ENCODE data around the gene ZNF837. TPM values are rescaled to one million over a fixed set of nuclear protein-coding genes. Genes with fewer than 3 reads are reported as not detected.
A peak's percentile ranks its signal among the peaks of the same experiment; 100 is the strongest.

The ZNF837 gene
- polyA plus RNA-seq, 1 donor, result 4.3 TPM

- H3K4me1 ChIP-seq (ENCODE audit: control insufficient read depth, insufficient read depth, low read length), result peaks cover 12% of the 10 kb centered on the region
- H3K4me3 ChIP-seq (ENCODE audit: low read length), result no peak overlapping the region
Observed at GRCh38 chr19:58396691-58397532, 16.1 kb upstream of the ZNF837 start.

DNA sequence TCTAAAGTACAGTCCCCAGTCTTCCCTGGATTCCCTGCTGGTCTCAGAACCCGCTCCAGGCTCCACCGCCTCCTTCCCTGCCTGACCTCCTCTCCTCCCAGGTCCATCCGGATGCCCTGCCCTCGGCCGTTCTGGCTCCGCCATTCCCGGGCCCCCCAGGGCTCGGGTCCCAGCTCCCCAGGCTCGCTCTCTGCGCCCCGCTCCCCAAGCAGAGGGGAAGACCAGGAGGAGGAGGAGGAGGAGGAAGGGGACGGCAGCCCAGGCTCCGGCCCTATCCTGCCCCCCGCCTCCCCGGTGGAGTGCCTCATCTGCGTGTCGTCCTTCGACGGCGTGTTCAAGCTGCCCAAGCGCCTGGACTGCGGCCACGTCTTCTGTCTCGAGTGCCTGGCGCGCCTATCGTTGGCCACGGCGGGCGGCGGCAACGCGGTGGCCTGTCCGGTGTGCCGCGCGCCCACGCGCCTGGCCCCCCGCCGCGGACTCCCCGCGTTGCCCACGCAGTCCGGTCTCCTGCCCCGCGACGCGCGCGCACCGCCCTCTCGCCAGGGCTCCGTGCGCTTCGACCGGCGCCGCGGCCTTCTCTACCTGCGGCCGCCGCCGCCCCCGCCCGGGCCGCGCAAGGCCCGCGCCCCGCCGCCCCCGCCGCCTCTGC, 15.3 kb upstream of the ZNF837 start:
- no CpG with 5 or more reads among the region's 75 CpGs for WGBS (ENCODE audit: insufficient coverage, low lambda C conversion rate)
- H3K4me1 ChIP-seq (ENCODE audit: control insufficient read depth, insufficient read depth, low read length), result peaks cover 11% of the 10 kb centered on the region
- H3K27ac ChIP-seq (ENCODE audit: low read length), result no peak overlapping the region
- peaks cover 3% of the 10 kb centered on the region for H3K9me3 ChIP-seq (ENCODE audit: control insufficient read depth, low read depth, low read length)
- no peak overlapping the region for H3K4me3 ChIP-seq (ENCODE audit: low read length)
- peaks cover 29% of the 10 kb centered on the region for H3K27me3 ChIP-seq (ENCODE audit: control insufficient read depth, insufficient read depth, low read length)
- DNase-seq, result no peak
- peaks cover 42% of the 10 kb centered on the region for H3K36me3 ChIP-seq (ENCODE audit: control insufficient read depth, insufficient read depth, low read length)

More at GRCh38 chr19:58396691-58397532, 16.1 kb upstream of the ZNF837 start:
- DNase-seq, result no peak
- Histone ChIP-seq H3K27me3 (ENCODE audit: control insufficient read depth, insufficient read depth, low read length) (peaks cover 29% of the 10 kb centered on the region), H3K36me3 (ENCODE audit: control insufficient read depth, insufficient read depth, low read length) (peaks cover 34% of the 10 kb centered on the region), H3K27ac (ENCODE audit: low read length) (no peak overlapping the region), H3K9me3 (ENCODE audit: control insufficient read depth, low read depth, low read length) (peaks cover 3% of the 10 kb centered on the region)
- no CpG with 5 or more reads among the region's 58 CpGs for WGBS (ENCODE audit: insufficient coverage, low lambda C conversion rate)

GRCh38 chr19:58395220-58395978, 14.6 kb upstream of the ZNF837 start, which contains the start of gene RNF225:
Gene RNF225, plus strand, starts transcription at chr19:58395656. Its CDS starts 434 bp downstream, at chr19:58396090.
- H3K4me1 ChIP-seq (ENCODE audit: control insufficient read depth, insufficient read depth, low read length), result peaks cover 5% of the 10 kb centered on the region
- WGBS (ENCODE audit: insufficient coverage, low lambda C conversion rate), result no CpG with 5 or more reads among the region's 21 CpGs

GRCh38 chr19:58394821-58395219, 14.0 kb upstream of the ZNF837 start:
- peaks cover 3% of the 10 kb centered on the region for H3K4me1 ChIP-seq (ENCODE audit: control insufficient read depth, insufficient read depth, low read length)
- H3K36me3 ChIP-seq (ENCODE audit: control insufficient read depth, insufficient read depth, low read length), result peaks cover 50% of the 10 kb centered on the region
- peak in 1 of 2 donors; percentile 3 for DNase-seq
- peaks cover 3% of the 10 kb centered on the region for H3K9me3 ChIP-seq (ENCODE audit: control insufficient read depth, low read depth, low read length)
- no peak overlapping the region for H3K27ac ChIP-seq (ENCODE audit: low read length)
- H3K4me3 ChIP-seq (ENCODE audit: low read length), result no peak overlapping the region
- no CpG with 5 or more reads among the region's 3 CpGs for WGBS (ENCODE audit: insufficient coverage, low lambda C conversion rate)
- H3K27me3 ChIP-seq (ENCODE audit: control insufficient read depth, insufficient read depth, low read length), result peaks cover 29% of the 10 kb centered on the region

More at GRCh38 chr19:58395220-58395978, 14.6 kb upstream of the ZNF837 start, which contains the start of gene RNF225:
- Histone ChIP-seq H3K9me3 (ENCODE audit: control insufficient read depth, low read depth, low read length) (peaks cover 3% of the 10 kb centered on the region), H3K36me3 (ENCODE audit: control insufficient read depth, insufficient read depth, low read length) (peaks cover 49% of the 10 kb centered on the region), H3K4me3 (ENCODE audit: low read length) (no peak within 1 kb of the TSS), H3K27ac (ENCODE audit: low read length) (no peak within 1 kb of the TSS), H3K27me3 (ENCODE audit: control insufficient read depth, insufficient read depth, low read length) (peaks cover 29% of the 10 kb centered on the region)
- peak in 1 of 2 donors; percentile 48 for DNase-seq

DNA sequence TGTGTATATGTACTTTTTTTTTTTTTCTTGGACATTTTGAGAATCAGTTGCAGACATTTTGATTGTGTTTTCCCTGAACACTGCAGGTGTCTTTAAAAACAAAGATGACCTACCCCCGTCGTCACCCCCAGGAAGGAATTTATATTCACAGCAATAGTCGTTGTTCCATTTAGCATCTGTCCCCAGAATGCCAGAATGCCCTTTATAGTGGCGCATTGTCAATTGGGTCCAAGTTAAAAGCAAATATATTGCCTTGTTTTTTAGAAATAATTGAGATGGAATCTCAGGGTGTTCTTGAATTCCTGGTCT, 12.8 kb upstream of the ZNF837 start:
- H3K4me1 ChIP-seq (ENCODE audit: control insufficient read depth, insufficient read depth, low read length), result peaks cover 3% of the 10 kb centered on the region
- no peak overlapping the region for H3K4me3 ChIP-seq (ENCODE audit: low read length)
- WGBS (ENCODE audit: insufficient coverage, low lambda C conversion rate), result 100% methylated on average over 1 of the region's 4 CpGs

DNA sequence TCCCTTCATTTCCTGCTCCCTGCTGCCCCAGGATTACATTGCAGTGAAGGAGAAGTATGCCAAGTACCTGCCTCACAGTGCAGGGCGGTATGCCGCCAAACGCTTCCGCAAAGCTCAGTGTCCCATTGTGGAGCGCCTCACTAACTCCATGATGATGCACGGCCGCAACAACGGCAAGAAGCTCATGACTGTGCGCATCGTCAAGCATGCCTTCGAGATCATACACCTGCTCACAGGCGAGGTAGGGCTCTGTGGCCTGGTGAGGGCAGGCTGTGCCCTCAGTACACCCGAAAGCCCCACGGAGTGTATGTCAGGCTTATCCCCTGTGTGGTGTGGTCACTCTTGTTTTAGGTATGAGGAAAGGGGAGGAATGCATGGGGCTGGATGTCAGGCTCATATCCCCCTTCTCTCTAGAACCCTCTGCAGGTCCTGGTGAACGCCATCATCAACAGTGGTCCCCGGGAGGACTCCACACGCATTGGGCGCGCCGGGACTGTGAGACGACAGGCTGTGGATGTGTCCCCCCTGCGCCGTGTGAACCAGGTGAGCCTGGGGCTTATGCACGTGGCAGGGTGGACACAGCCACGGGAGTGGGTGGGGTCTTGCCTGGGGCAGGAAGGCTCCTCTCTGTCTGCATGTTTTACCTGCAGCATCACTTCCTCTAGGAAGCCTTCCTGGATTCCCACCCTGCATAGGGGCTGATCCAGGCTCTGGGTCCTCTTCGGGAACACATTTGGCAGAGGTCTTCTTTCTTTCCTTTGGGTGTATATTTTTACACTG, 12.3 kb upstream of the ZNF837 start:
- DNase-seq, result peak in 1 of 2 donors; percentile 1
- H3K27me3 ChIP-seq (ENCODE audit: control insufficient read depth, insufficient read depth, low read length), result peaks cover 26% of the 10 kb centered on the region
- H3K4me3 ChIP-seq (ENCODE audit: low read length), result no peak overlapping the region
- WGBS (ENCODE audit: insufficient coverage, low lambda C conversion rate), result no CpG with 5 or more reads among the region's 26 CpGs
- H3K4me1 ChIP-seq (ENCODE audit: control insufficient read depth, insufficient read depth, low read length), result peaks cover 6% of the 10 kb centered on the region
- H3K36me3 ChIP-seq (ENCODE audit: control insufficient read depth, insufficient read depth, low read length), result peaks cover 56% of the 10 kb centered on the region
- no peak overlapping the region for H3K27ac ChIP-seq (ENCODE audit: low read length)
- peaks cover 3% of the 10 kb centered on the region for H3K9me3 ChIP-seq (ENCODE audit: control insufficient read depth, low read depth, low read length)

More for the DNA sequence above, 12.8 kb upstream of the ZNF837 start:
- no peak for DNase-seq
- no peak overlapping the region for H3K27ac ChIP-seq (ENCODE audit: low read length)
- peaks cover 56% of the 10 kb centered on the region for H3K36me3 ChIP-seq (ENCODE audit: control insufficient read depth, insufficient read depth, low read length)
- peaks cover 3% of the 10 kb centered on the region for H3K9me3 ChIP-seq (ENCODE audit: control insufficient read depth, low read depth, low read length)
- H3K27me3 ChIP-seq (ENCODE audit: control insufficient read depth, insufficient read depth, low read length), result peaks cover 29% of the 10 kb centered on the region

DNA sequence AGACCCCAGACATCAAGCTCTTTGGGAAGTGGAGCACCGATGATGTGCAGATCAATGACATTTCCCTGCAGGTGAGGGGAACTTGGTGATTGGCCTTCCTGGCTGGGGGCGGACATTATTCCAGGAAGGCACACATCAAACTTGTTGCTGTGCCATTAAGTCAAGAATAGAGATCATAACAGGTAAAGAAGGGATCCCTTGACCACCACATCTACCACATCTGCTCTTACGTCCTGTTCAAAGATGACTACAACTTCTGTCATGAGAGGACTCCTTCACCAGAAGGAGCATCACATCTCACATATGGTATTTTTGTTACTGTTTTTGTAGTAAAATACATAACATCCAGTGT, 7.3 kb upstream of the ZNF837 start:
- peaks cover 34% of the 10 kb centered on the region for H3K36me3 ChIP-seq (ENCODE audit: control insufficient read depth, insufficient read depth, low read length)
- H3K27me3 ChIP-seq (ENCODE audit: control insufficient read depth, insufficient read depth, low read length), result no peaks in the 10 kb centered on the region
- H3K9me3 ChIP-seq (ENCODE audit: control insufficient read depth, low read depth, low read length), result no peaks in the 10 kb centered on the region
- H3K4me3 ChIP-seq (ENCODE audit: low read length), result peak overlapping the region; percentile 64
- peak in 1 of 2 donors; percentile 1 for DNase-seq
- peaks cover 21% of the 10 kb centered on the region for H3K4me1 ChIP-seq (ENCODE audit: control insufficient read depth, insufficient read depth, low read length)
- WGBS (ENCODE audit: insufficient coverage, low lambda C conversion rate), result no CpG with 5 or more reads among the region's 3 CpGs
- H3K27ac ChIP-seq (ENCODE audit: low read length), result no peak overlapping the region

DNA sequence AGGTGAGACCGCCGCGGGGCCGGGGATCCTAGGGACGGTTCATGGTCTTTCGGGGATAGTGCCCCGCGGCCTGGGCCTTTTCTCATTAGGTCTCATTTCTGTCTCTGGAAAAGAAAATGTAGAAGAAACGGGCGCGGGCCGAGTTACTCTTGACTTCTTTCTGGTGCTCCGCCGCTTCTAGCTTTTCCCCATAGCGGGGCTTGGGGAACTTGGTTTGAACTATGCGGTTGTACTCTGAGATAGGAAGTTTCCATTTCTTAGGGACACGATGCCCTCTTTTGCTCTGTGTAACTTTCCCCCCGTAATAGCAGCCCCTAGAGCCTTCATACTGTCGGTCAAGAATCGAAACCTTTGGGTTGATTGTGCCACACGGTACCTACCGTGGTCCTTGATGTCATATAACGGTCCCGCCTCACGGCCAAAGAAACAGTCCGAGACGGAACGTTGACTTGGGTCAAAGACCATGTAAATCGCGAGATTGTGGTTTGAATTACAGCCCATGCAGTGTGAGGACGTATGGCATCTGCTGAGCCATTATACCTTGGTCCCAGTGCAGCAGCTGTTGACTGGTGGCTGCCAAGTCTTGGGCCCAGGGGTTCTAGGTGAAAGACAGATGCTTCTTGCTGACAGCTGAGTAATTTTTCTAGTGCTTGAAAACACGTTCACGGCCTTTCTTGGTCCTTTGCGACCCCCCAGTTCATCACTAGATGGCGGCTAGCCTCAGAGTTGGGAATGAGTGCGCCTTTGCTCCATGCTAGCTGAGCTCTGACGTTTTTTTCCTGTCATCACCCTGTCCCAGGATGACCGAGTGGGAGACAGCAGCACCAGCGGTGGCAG, 6.7 kb upstream of the ZNF837 start:
- peak overlapping the region; percentile 64 for H3K4me3 ChIP-seq (ENCODE audit: low read length)
- no peak for DNase-seq
- peaks cover 21% of the 10 kb centered on the region for H3K4me1 ChIP-seq (ENCODE audit: control insufficient read depth, insufficient read depth, low read length)
- H3K9me3 ChIP-seq (ENCODE audit: control insufficient read depth, low read depth, low read length), result no peaks in the 10 kb centered on the region
- H3K27ac ChIP-seq (ENCODE audit: low read length), result peak overlapping the region; percentile 94
- H3K27me3 ChIP-seq (ENCODE audit: control insufficient read depth, insufficient read depth, low read length), result no peaks in the 10 kb centered on the region
- 4% methylated on average over 4 of the region's 39 CpGs for WGBS (ENCODE audit: insufficient coverage, low lambda C conversion rate)
- peaks cover 28% of the 10 kb centered on the region for H3K36me3 ChIP-seq (ENCODE audit: control insufficient read depth, insufficient read depth, low read length)

DNA sequence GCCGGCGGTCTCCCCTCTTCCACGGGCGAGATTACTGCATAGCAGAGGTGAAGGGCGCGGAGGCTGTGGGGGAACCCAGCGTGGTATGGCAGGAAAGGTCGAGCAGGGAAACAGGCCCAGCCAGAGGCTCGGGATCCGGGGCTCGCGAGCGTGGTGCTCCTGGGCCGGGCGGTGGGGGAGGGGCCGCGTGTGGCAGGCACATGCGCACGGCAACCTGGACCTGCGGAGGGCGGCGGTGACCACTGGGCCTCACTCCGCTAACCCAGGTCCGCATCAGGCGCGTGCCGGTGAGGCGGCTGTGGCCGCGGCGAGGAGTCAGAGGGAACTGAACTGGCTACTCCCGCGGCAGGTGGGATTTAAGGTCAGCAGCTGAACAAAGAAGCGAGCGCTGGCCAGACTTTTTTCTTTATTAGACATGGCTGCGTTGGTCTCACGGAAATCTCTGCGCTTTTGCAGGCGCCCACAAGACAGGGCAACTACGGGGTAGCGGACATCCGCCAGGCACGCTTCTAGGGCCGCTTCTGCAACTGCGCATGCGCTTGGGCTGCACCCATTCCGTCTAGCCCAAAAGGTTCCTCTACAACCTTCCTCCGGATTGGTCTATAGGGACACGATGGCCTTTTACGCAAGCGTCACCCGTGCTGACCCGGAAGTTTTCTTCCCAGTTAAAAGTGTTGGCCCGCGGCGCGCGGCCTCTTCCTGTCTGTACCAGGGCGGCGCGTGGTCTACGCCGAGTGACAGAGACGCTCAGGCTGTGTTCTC, 5.9 kb upstream of the ZNF837 start, which contains the start of gene RPS5:
TSS of gene RPS5 (plus strand) at position 694 of the 762 bp plus-strand sequence. CDS start 869 bp downstream, outside the sequence.
- H3K4me1 ChIP-seq (ENCODE audit: control insufficient read depth, insufficient read depth, low read length), result peaks cover 26% of the 10 kb centered on the region

More for the DNA sequence above, 5.9 kb upstream of the ZNF837 start, which contains the start of gene RPS5:
- H3K4me3 ChIP-seq (ENCODE audit: low read length), result peak within 1 kb of the TSS; percentile 64
- DNase-seq, result peak; percentile 98 to 99
- no peaks in the 10 kb centered on the region for H3K9me3 ChIP-seq (ENCODE audit: control insufficient read depth, low read depth, low read length)
- WGBS (ENCODE audit: insufficient coverage, low lambda C conversion rate), result no CpG with 5 or more reads among the region's 64 CpGs
- H3K36me3 ChIP-seq (ENCODE audit: control insufficient read depth, insufficient read depth, low read length), result peaks cover 21% of the 10 kb centered on the region
- H3K27ac ChIP-seq (ENCODE audit: low read length), result peak within 1 kb of the TSS; percentile 94
- H3K27me3 ChIP-seq (ENCODE audit: control insufficient read depth, insufficient read depth, low read length), result no peaks in the 10 kb centered on the region
